ENCODE measurements around the gene FOXO6.

GRCh38 chr1:41319106-41319755, 42.0 kb upstream of the FOXO6 start:
- TF ChIP-seq SPI1 (IDR thresholded peaks at IDR 0.05; ENCODE audit: low read depth, low read length) (no peak), POLR2AphosphoS5 (IDR thresholded peaks at IDR 0.05; ENCODE audit: low read depth, low read length) (no peak)

Data from GM12891 (cell line).